H1 (cell line): ENCODE results near the gene NXPH2. TPM values are rescaled to one million over a fixed set of nuclear protein-coding genes. Genes with fewer than 3 reads are reported as not detected.

Experiments
- CTCF ChIA-PET: fragments of 300-600 bp; sonication (Branson Sonifier 250); formaldehyde crosslinking; loops from one replicate; lab custom pipeline; 2021; ENCODE audit not compliant: partially characterized antibody; lab: Charles Lee
- POLR2A ChIA-PET: fragments of 300-600 bp; sonication (Branson Sonifier 250); formaldehyde crosslinking; loops from one replicate; lab custom pipeline; 2021; ENCODE audit warnings: inconsistent platforms; ENCODE audit not compliant: partially characterized antibody; lab: Charles Lee
- DNase-seq, 2 experiments: peaks; one replicate each; pipeline versions ENCODE4 v3.0.0 to v3.0.0-alpha.2; 2010 to 2022; ENCODE audit warnings: low spot score in 2 of 2, low read depth in 1 of 2, mixed read lengths in 1 of 2
- FAIRE-seq: peaks from 2 replicates; lab custom pipeline; 2011; peaks lifted over from hg19 to GRCh38; lab: Jason Lieb, UNC
- H2AFZ ChIP-seq: 2 replicates; pipeline ENCODE4 v1.8.1; 2012; ENCODE audit warnings: low read length, inconsistent platforms
- H2AK5ac ChIP-seq: 2 replicates; pipeline ENCODE4 v1.6.1; 2013; ENCODE audit warnings: low read depth, low read length
- H2BK120ac ChIP-seq: replicated peaks from 2 replicates; pipeline ENCODE3; 2013; ENCODE audit warnings: low read depth, low read length, inconsistent platforms
- H2BK12ac ChIP-seq: 2 replicates; pipeline ENCODE4 v1.6.1; 2013; ENCODE audit warnings: low read depth, low read length
- H2BK15ac ChIP-seq: 2 replicates; pipeline ENCODE4 v1.6.1; 2013; ENCODE audit warnings: low read length
- H2BK20ac ChIP-seq: 2 replicates; pipeline ENCODE4 v1.6.1; 2013; ENCODE audit warnings: low read length
- H2BK5ac ChIP-seq: 2 replicates; pipeline ENCODE4 v1.6.1; 2013; ENCODE audit warnings: low read depth, low read length
- H3K14ac ChIP-seq: 2 replicates; pipeline ENCODE4 v1.6.1; 2013; ENCODE audit warnings: inconsistent platforms; ENCODE audit not compliant: insufficient read length
- H3K18ac ChIP-seq: 2 replicates; pipeline ENCODE4 v1.6.1; 2013; ENCODE audit warnings: low read length; ENCODE audit errors: extremely low read depth
- H3K23ac ChIP-seq: 2 replicates; pipeline ENCODE4 v1.6.1; 2013; ENCODE audit warnings: inconsistent platforms; ENCODE audit not compliant: insufficient read length
- H3K23me2 ChIP-seq: 2 replicates; pipeline ENCODE4 v1.6.1; 2013; ENCODE audit warnings: low read depth, low read length
- H3K27ac ChIP-seq: 2 replicates; pipeline ENCODE4 v1.6.1; 2011; ENCODE audit warnings: low read depth, low read length, inconsistent platforms
- H3K27me3 ChIP-seq, 4 experiments: replicated peaks in 1 of 4; 1 replicate in 1 of 4; 2 replicates in 3 of 4; pipeline versions ENCODE4 v1.6.1 to v1.8.1; 2011 to 2013; ENCODE audit warnings: low read length in 3 of 4, mild to moderate bottlenecking in 3 of 4, inconsistent platforms in 2 of 4, mixed read lengths in 2 of 4, moderate library complexity in 1 of 4; ENCODE audit not compliant: control insufficient read depth in 3 of 4, insufficient read depth in 3 of 4; ENCODE audit errors: extremely low read depth in 1 of 4
- H3K36me3 ChIP-seq, 4 experiments: 2 replicates each; pipeline versions ENCODE4 v1.6.1 to v1.8.1; 2011 to 2013; ENCODE audit warnings: mild to moderate bottlenecking in 4 of 4, low read length in 3 of 4, moderate library complexity in 2 of 4, control low read depth in 1 of 4, inconsistent platforms in 1 of 4; ENCODE audit not compliant: insufficient read depth in 4 of 4, control insufficient read depth in 2 of 4
- H3K4ac ChIP-seq: replicated peaks from 2 replicates; pipeline ENCODE3; 2013; ENCODE audit warnings: low read length, low read depth, mixed read lengths, inconsistent platforms; ENCODE audit not compliant: insufficient read length
- H3K4me1 ChIP-seq, 4 experiments: replicated peaks in 1 of 4; 1 replicate in 1 of 4; 2 replicates in 3 of 4; pipeline versions ENCODE4 v1.6.1 to v1.8.1; 2011 to 2013; ENCODE audit warnings: low read length in 3 of 4, inconsistent platforms in 2 of 4, mixed read lengths in 1 of 4; ENCODE audit not compliant: insufficient read depth in 4 of 4, control insufficient read depth in 3 of 4
- H3K4me2 ChIP-seq, 2 experiments: 2 replicates each; pipeline versions ENCODE4 v1.6.1 to v1.8.1; 2011 to 2013; ENCODE audit warnings: low read depth in 2 of 2, low read length in 2 of 2, control low read depth in 1 of 2, inconsistent platforms in 1 of 2, mild to moderate bottlenecking in 1 of 2; ENCODE audit not compliant: insufficient read depth in 1 of 2
- H3K4me3 ChIP-seq, 4 experiments: fragments of 200-600, 300-600 bp in 1 of 4; sonication (generic), shearing (Covaris generic), sonication (Bioruptor Twin) in 1 of 4; 2 replicates each; pipeline versions ENCODE4 v1.5.1 to v1.8.1; 2011 to 2016; ENCODE audit warnings: low read length in 4 of 4, low read depth in 3 of 4, control low read depth in 2 of 4, inconsistent platforms in 2 of 4, mild to moderate bottlenecking in 2 of 4, mixed read lengths in 1 of 4, moderate library complexity in 1 of 4; ENCODE audit not compliant: insufficient read depth in 2 of 4; ENCODE audit errors: extremely low read depth in 1 of 4
- H3K56ac ChIP-seq: replicated peaks from 2 replicates; pipeline ENCODE3; 2013; ENCODE audit warnings: low read depth, mild to moderate bottlenecking, mixed read lengths, low read length, inconsistent platforms; ENCODE audit not compliant: insufficient read length
- H3K79me1 ChIP-seq: 2 replicates; pipeline ENCODE4 v1.6.1; 2013; ENCODE audit warnings: low read depth, low read length, control low read depth
- H3K79me2 ChIP-seq, 2 experiments: 2 replicates each; pipeline versions ENCODE4 v1.6.1 to v1.8.1; 2012 to 2013; ENCODE audit warnings: low read length in 2 of 2, mild to moderate bottlenecking in 2 of 2, inconsistent platforms in 1 of 2; ENCODE audit not compliant: insufficient read depth in 2 of 2, control insufficient read depth in 1 of 2
- H3K9ac ChIP-seq, 4 experiments: replicated peaks in 1 of 4; 1 replicate in 1 of 4; 2 replicates in 3 of 4; pipeline versions ENCODE4 v1.6.1 to v1.8.1; 2011 to 2013; ENCODE audit warnings: low read depth in 3 of 4, low read length in 3 of 4, control low read depth in 2 of 4, mild to moderate bottlenecking in 2 of 4, moderate library complexity in 2 of 4, inconsistent platforms in 1 of 4; ENCODE audit errors: extremely low read depth in 1 of 4
- H3K9me3 ChIP-seq, 2 experiments: 2 replicates each; pipeline versions ENCODE4 v1.6.1 to v1.8.1; 2012 to 2013; ENCODE audit warnings: mild to moderate bottlenecking in 2 of 2, moderate library complexity in 2 of 2, control low read depth in 1 of 2, inconsistent platforms in 1 of 2, low read depth in 1 of 2, low read length in 1 of 2, mixed read lengths in 1 of 2; ENCODE audit not compliant: insufficient read depth in 2 of 2
- H4K20me1 ChIP-seq, 2 experiments: replicated peaks in 1 of 2; 2 replicates each; pipeline versions ENCODE3 to v1.8.1; 2011 to 2013; ENCODE audit warnings: inconsistent platforms in 2 of 2, low read length in 2 of 2, mild to moderate bottlenecking in 1 of 2; ENCODE audit not compliant: insufficient read depth in 2 of 2, control insufficient read depth in 1 of 2
- H4K5ac ChIP-seq: 2 replicates; pipeline ENCODE4 v1.6.1; 2013; ENCODE audit warnings: low read length, low read depth, mixed read lengths, inconsistent platforms; ENCODE audit not compliant: insufficient read length
- H4K8ac ChIP-seq: 2 replicates; pipeline ENCODE4 v1.8.0; 2013; ENCODE audit warnings: mild to moderate bottlenecking, moderate library complexity, low read length, inconsistent platforms; ENCODE audit not compliant: insufficient read depth; ENCODE audit errors: extremely low read depth
- H4K91ac ChIP-seq: replicated peaks from 2 replicates; pipeline ENCODE3; 2013; ENCODE audit warnings: low read length, mixed read lengths, inconsistent platforms; ENCODE audit not compliant: insufficient read length
- CHD1 ChIP-seq: IDR thresholded peaks from 2 replicates; pipeline ENCODE4 v1.6.1; 2012; ENCODE audit warnings: low read depth, low read length, improper control_type of control experiment
- GABPA ChIP-seq: IDR thresholded peaks from 2 replicates; pipeline ENCODE4 v1.6.1; 2011; ENCODE audit warnings: mild to moderate bottlenecking, low read length, moderate library complexity, borderline replicate concordance; ENCODE audit not compliant: insufficient read depth
- POLR2A ChIP-seq, 2 experiments: IDR thresholded peaks; 1 replicate in 1 of 2; 2 replicates in 1 of 2; pipeline ENCODE4 v1.6.1; 2011; ENCODE audit warnings: low read depth in 2 of 2, low read length in 2 of 2, mild to moderate bottlenecking in 2 of 2; ENCODE audit errors: control extremely low read depth in 1 of 2
- SAP30 ChIP-seq: fragments of 300-600 bp; sonication (generic); IDR thresholded peaks from 2 replicates; pipeline ENCODE4 v1.7.1; 2012; ENCODE audit warnings: low read length, moderate library complexity, mild to moderate bottlenecking, inconsistent platforms; ENCODE audit not compliant: insufficient read depth, insufficient replicate concordance
- SUZ12 ChIP-seq: fragments of 200-600 bp; sonication (generic); IDR thresholded peaks from 2 replicates; pipeline ENCODE4 v1.6.1; 2012; ENCODE audit warnings: mild to moderate bottlenecking, inconsistent platforms, low read length, moderate library complexity, mixed read lengths
- WGBS, 2 experiments: shearing (Covaris generic) in 1 of 2; methylation state at CpG; one replicate each; pipeline versions ENCODE4 v1.1.6 to v1.1.7; 2013 to 2015; ENCODE audit warnings: low lambda C conversion rate in 2 of 2, mixed read lengths in 2 of 2, inconsistent platforms in 1 of 2, low coverage in 1 of 2, missing lambda C conversion rate in 1 of 2; ENCODE audit not compliant: insufficient replicate concordance in 2 of 2, insufficient coverage in 1 of 2, insufficient read length in 1 of 2; ENCODE audit errors: extremely low coverage in 1 of 2, missing lambda C conversion rate in 1 of 2; 5-methylcytosine and 5-hydroxymethylcytosine counted together
- polyA plus RNA-seq, 7 experiments: library from polyadenylated mRNA; depleted of rRNA in 3 of 7; stranded (reverse) in 5 of 7; unstranded in 2 of 7; fragments of >200 nt in 5 of 7; fragments of 200-250 nt in 2 of 7; gene quantifications; 1 replicate in 5 of 7; 2 replicates in 1 of 7; 4 replicates in 1 of 7; pipeline versions ENCODE4 v1.2.1 to v1.2.3, GENCODE V29; 2011 to 2013; ENCODE audit warnings: missing spikeins in 2 of 7, mixed read lengths in 2 of 7
- total RNA-seq: library from RNA; stranded (reverse); fragmentation: NEBNext Ultra II Directional; extraction: Animal tissue kit (Norgen Biotek cat#: 25700); gene quantifications from 2 replicates; pipeline ENCODE4 v1.2.1, GENCODE V29; 2021
- TF ChIP-seq, protein P1 (sequence below): IDR thresholded peaks from 2 replicates; pipeline ENCODE4 v1.6.1; 2012; ENCODE audit warnings: inconsistent platforms
- TF ChIP-seq, protein P2 (sequence below), 3 experiments: IDR thresholded peaks; 1 replicate in 2 of 3; 2 replicates in 1 of 3; pipeline versions ENCODE4 v1.5.1 to v1.6.1; 2011; ENCODE audit warnings: low read length in 3 of 3, mild to moderate bottlenecking in 3 of 3, inconsistent platforms in 2 of 3, low read depth in 1 of 3, moderate library complexity in 1 of 3; ENCODE audit not compliant: insufficient read depth in 1 of 3; ENCODE audit errors: control extremely low read depth in 1 of 3

The NXPH2 gene
- total and polyA plus RNA-seq, 2 of the 8 experiments (the other 6 are each of a cell fraction or from before 2014, with no cell fraction given) = 1.9 to 6.9 TPM

DNA sequence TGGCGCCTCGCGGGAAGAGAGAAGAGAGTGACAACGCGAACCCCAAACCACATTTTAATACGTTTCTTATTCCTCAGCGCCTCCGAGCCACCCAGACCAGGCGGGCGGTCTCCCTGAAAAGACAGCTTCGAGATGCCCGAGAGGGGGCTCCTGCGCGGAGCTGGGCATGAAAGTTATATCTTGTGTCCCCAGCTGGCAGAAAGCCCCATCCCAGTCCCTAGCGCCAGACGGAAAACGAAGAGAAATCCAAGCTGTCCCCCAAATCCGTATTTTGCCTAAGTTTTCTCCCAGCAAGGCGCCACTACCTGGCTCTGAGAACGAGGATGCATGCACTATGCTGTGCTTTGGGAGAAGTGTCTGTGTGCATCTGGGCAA, 797 bp downstream of the NXPH2 start:
- ChIA-PET CTCF (interaction anchor here (0.6 to 2.4 kb wide), 4 partner anchors 8 to 395 kb away, joined by 3 to 6 read pairs (median 6); no protein-coding TSS in a partner anchor), POLR2A (interaction anchor here (0.7 to 1.0 kb wide), 2 partner anchors 170 to 268 kb away, joined by 4 read pairs; no protein-coding TSS in a partner anchor)
- Histone ChIP-seq H3K4me2 (peak overlapping the region; percentile 88 to 95), H4K20me1 (no peaks in the 10 kb centered on the region), H3K9ac (peak overlapping the region; percentile 56 to 77 (median 63)), H3K4ac (no peak overlapping the region), H3K56ac (no peak overlapping the region), H3K4me3 (peak overlapping the region; percentile 66 to 79 (median 69)), H2BK20ac (no peak overlapping the region), H3K18ac (no peak overlapping the region; the same call in 1 of the 2 replicates), H3K27me3 (peaks cover 5 to 38% (median 26%) of the 10 kb centered on the region in 4 experiments), H4K8ac (no peak overlapping the region), H3K27ac (no peak overlapping the region), H3K79me2 (peaks cover 0 to 42% of the 10 kb centered on the region in 2 experiments; a peak in 2 of 4 replicates), H3K4me1 (peaks cover 2 to 17% (median 11%) of the 10 kb centered on the region in 4 experiments; a peak in 5 of 7 replicates), H2BK120ac (no peak overlapping the region), H3K23ac (no peak overlapping the region), H2AFZ (peak overlapping the region; percentile 67), H3K9me3 (no peaks in the 10 kb centered on the region), H2BK15ac (no peak overlapping the region), H2AK5ac (no peak overlapping the region), H2BK5ac (no peak overlapping the region), H2BK12ac (peak overlapping the region; percentile 3; the same call in 1 of the 2 replicates), H3K14ac (no peak overlapping the region), H3K23me2 (peaks cover 19% of the 10 kb centered on the region; the same call in 1 of the 2 replicates), H4K91ac (no peak overlapping the region), H3K79me1 (no peaks in the 10 kb centered on the region), H3K36me3 (no peaks in the 10 kb centered on the region), H4K5ac (no peak overlapping the region)
- no peak for FAIRE-seq
- DNase-seq = peak in 1 of 2 experiments; percentile 57
- 1% methylated on average over 20 of the region's 20 CpGs; no CpG with 5 or more reads in 1 of the 2 experiments for WGBS, 2 experiments
- TF ChIP-seq SAP30 = peak; percentile 13
- 0 out of 2 replicates have a peak, but pooled peaks have one; percentile 29 for TF ChIP-seq CHD1
- TF ChIP-seq POLR2A (IDR thresholded peaks at IDR 0.05; ENCODE audit: control extremely low read depth in 1 of 2, low read depth in 2 of 2, low read length in 2 of 2) = peak; percentile 20 to 22; a peak in 1 of 3 replicates
- TF ChIP-seq, protein P1, sequence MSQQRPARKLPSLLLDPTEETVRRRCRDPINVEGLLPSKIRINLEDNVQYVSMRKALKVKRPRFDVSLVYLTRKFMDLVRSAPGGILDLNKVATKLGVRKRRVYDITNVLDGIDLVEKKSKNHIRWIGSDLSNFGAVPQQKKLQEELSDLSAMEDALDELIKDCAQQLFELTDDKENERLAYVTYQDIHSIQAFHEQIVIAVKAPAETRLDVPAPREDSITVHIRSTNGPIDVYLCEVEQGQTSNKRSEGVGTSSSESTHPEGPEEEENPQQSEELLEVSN = no peak
- no peak for TF ChIP-seq GABPA
- TF ChIP-seq, protein P2, sequence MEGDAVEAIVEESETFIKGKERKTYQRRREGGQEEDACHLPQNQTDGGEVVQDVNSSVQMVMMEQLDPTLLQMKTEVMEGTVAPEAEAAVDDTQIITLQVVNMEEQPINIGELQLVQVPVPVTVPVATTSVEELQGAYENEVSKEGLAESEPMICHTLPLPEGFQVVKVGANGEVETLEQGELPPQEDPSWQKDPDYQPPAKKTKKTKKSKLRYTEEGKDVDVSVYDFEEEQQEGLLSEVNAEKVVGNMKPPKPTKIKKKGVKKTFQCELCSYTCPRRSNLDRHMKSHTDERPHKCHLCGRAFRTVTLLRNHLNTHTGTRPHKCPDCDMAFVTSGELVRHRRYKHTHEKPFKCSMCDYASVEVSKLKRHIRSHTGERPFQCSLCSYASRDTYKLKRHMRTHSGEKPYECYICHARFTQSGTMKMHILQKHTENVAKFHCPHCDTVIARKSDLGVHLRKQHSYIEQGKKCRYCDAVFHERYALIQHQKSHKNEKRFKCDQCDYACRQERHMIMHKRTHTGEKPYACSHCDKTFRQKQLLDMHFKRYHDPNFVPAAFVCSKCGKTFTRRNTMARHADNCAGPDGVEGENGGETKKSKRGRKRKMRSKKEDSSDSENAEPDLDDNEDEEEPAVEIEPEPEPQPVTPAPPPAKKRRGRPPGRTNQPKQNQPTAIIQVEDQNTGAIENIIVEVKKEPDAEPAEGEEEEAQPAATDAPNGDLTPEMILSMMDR (IDR thresholded peaks at IDR 0.05; ENCODE audit: control extremely low read depth in 1 of 3, insufficient read depth in 1 of 3, low read depth in 1 of 3, low read length in 3 of 3) = peak in 1 of 3 experiments; percentile 2; a peak in 1 of 4 replicates
- TF ChIP-seq SUZ12 = 0 out of 2 replicates have a peak, but pooled peaks have one; percentile 14
